Endothelial cell of umbilical vein (primary cell): ENCODE results near the gene UPF1. TPM values are rescaled to one million over a fixed set of nuclear protein-coding genes. Genes with fewer than 3 reads are reported as not detected.

Source experiments
- BruUV-seq: library from RNA; stranded (reverse); fragments of 400-500 nt; replicated peaks from 2 replicates; lab custom pipeline; 2021; lab: Mats Ljungman, UMichigan
- CTCF ChIA-PET: fragments of 300-600, 350-600 bp; sonication (Branson Sonifier 250); formaldehyde crosslinking; loops from one replicate; lab custom pipeline; 2021; ENCODE audit warnings: antibody characterized with exemption, inconsistent platforms; lab: Charles Lee
- POLR2A ChIA-PET: fragments of 300-600, 350-600 bp; sonication (Branson Sonifier 250); formaldehyde crosslinking; loops from one replicate; lab custom pipeline; 2021; ENCODE audit warnings: antibody characterized with exemption, inconsistent platforms; lab: Charles Lee
- DNase-seq: peaks from one replicate; pipeline ENCODE4 v3.0.0-alpha.2; 2011; ENCODE audit warnings: low read depth, low spot score
- FAIRE-seq: peaks from 2 replicates; lab custom pipeline; 2011; peaks lifted over from hg19 to GRCh38; lab: Jason Lieb, UNC
- H2AFZ ChIP-seq: 2 replicates; pipeline ENCODE4 v1.6.0; 2012; ENCODE audit warnings: low read depth, low read length, control low read depth, inconsistent platforms
- H3K27ac ChIP-seq: 2 replicates; pipeline ENCODE4 v1.5.1; 2011; ENCODE audit warnings: low read depth, mild to moderate bottlenecking, control low read depth, low read length, moderate library complexity; ENCODE audit not compliant: insufficient read depth
- H3K27me3 ChIP-seq, 2 experiments: 2 replicates each; pipeline versions ENCODE4 v1.6.0 to v1.6.1; 2011; ENCODE audit warnings: low read length in 2 of 2, mixed read lengths in 1 of 2; ENCODE audit not compliant: control insufficient read depth in 2 of 2, insufficient read depth in 2 of 2
- H3K36me3 ChIP-seq, 2 experiments: 2 replicates in 1 of 2; 3 replicates in 1 of 2; pipeline ENCODE4 v1.5.1; 2011; ENCODE audit warnings: low read length in 2 of 2, mild to moderate bottlenecking in 1 of 2, moderate library complexity in 1 of 2; ENCODE audit not compliant: control insufficient read depth in 2 of 2, insufficient read depth in 2 of 2; ENCODE audit errors: extremely low read depth in 1 of 2
- H3K4me1 ChIP-seq: 3 replicates; pipeline ENCODE4 v1.5.1; 2011; ENCODE audit warnings: mild to moderate bottlenecking, low read length; ENCODE audit not compliant: control insufficient read depth, insufficient read depth; ENCODE audit errors: extremely low read depth
- H3K4me2 ChIP-seq: 2 replicates; pipeline ENCODE4 v1.6.1; 2011; ENCODE audit warnings: low read length, control low read depth, mixed read lengths; ENCODE audit not compliant: insufficient read depth
- H3K4me3 ChIP-seq, 3 experiments: fragments of 200-600 bp in 1 of 3; sonication (generic), shearing (Covaris generic) in 1 of 3; replicated peaks in 1 of 3; 2 replicates each; pipeline ENCODE4 v1.5.1; 2011 to 2016; ENCODE audit warnings: control low read depth in 3 of 3, low read length in 3 of 3, mild to moderate bottlenecking in 2 of 3, inconsistent platforms in 1 of 3, low read depth in 1 of 3, moderate library complexity in 1 of 3; ENCODE audit not compliant: insufficient read depth in 1 of 3
- H3K79me2 ChIP-seq: 2 replicates; pipeline ENCODE4 v1.6.0; 2012; ENCODE audit warnings: low read length, inconsistent platforms; ENCODE audit not compliant: control insufficient read depth, insufficient read depth
- H3K9ac ChIP-seq: replicated peaks from 2 replicates; pipeline ENCODE3; 2011; ENCODE audit warnings: low read length, control low read depth; ENCODE audit not compliant: insufficient read depth; ENCODE audit errors: extremely low read depth
- H3K9me1 ChIP-seq: replicated peaks from 3 replicates; pipeline ENCODE4 v1.6.0; 2011; ENCODE audit warnings: mild to moderate bottlenecking, low read length; ENCODE audit not compliant: control insufficient read depth, insufficient read depth; ENCODE audit errors: extremely low read depth
- H3K9me3 ChIP-seq: replicated peaks from 2 replicates; pipeline ENCODE4 v1.5.1; 2012; ENCODE audit warnings: low read length, inconsistent platforms; ENCODE audit not compliant: control insufficient read depth, insufficient read depth
- H4K20me1 ChIP-seq: replicated peaks from 2 replicates; pipeline ENCODE3; 2011; ENCODE audit warnings: mild to moderate bottlenecking, low read length; ENCODE audit not compliant: control insufficient read depth, insufficient read depth; ENCODE audit errors: extremely low read depth
- EZH2 ChIP-seq: IDR thresholded peaks from 2 replicates; pipeline ENCODE4 v1.6.1; 2012; ENCODE audit warnings: borderline replicate concordance, low read depth, mild to moderate bottlenecking, moderate library complexity, low read length, inconsistent platforms; ENCODE audit not compliant: severe bottlenecking
- FOS ChIP-seq: IDR thresholded peaks from 2 replicates; pipeline ENCODE4 v1.6.1; 2011; ENCODE audit warnings: mild to moderate bottlenecking, low read length, moderate library complexity, borderline replicate concordance; ENCODE audit not compliant: insufficient read depth
- GATA2 ChIP-seq: IDR thresholded peaks from 2 replicates; pipeline ENCODE4 v1.7.0; 2011; ENCODE audit warnings: low read depth, mild to moderate bottlenecking, moderate library complexity, mixed read lengths, low read length; ENCODE audit not compliant: insufficient read length, insufficient read depth
- JUN ChIP-seq: IDR thresholded peaks from 2 replicates; pipeline ENCODE4 v1.6.1; 2011; ENCODE audit warnings: borderline replicate concordance, low read depth; ENCODE audit not compliant: insufficient read length, insufficient read depth
- MYC ChIP-seq: IDR thresholded peaks from one replicate; pipeline ENCODE4 v1.6.1; 2011; ENCODE audit warnings: mild to moderate bottlenecking, low read depth, low read length
- POLR2A ChIP-seq: IDR thresholded peaks from 2 replicates; pipeline ENCODE4 v1.6.1; 2012; ENCODE audit warnings: low read depth, mild to moderate bottlenecking, control low read depth, low read length
- POLR2AphosphoS5 ChIP-seq: IDR thresholded peaks from 2 replicates; pipeline ENCODE4 v1.6.1; 2012; ENCODE audit warnings: low read depth, mild to moderate bottlenecking, control low read depth, low read length, moderate library complexity; ENCODE audit not compliant: insufficient read depth
- dilution Hi-C: fragments of 300-500 bp; cut with MboI; formaldehyde crosslinking; loops from one replicate; pipeline ENCODE4 v1.15.0; 2019; ENCODE audit warnings: low sequenced_read_pairs; ENCODE audit not compliant: extremely low pct_ligation_motif_present
- intact Hi-C: fragments of 100-400 bp; cut with micrococcal nuclease; formaldehyde crosslinking; loops from one replicate; pipeline ENCODE4 v1.10.0; 2022
- polyA plus RNA-seq, 4 experiments: library from polyadenylated mRNA; depleted of rRNA in 3 of 4; stranded (reverse) in 3 of 4; unstranded in 1 of 4; fragments of >200 nt; gene quantifications; 2 replicates each; pipeline versions ENCODE4 v1.2.1 to v1.2.3, GENCODE V29; 2011 to 2012; ENCODE audit warnings: missing spikeins in 1 of 4
- total RNA-seq: library from RNA; stranded (reverse); gene quantifications from 2 replicates; pipeline ENCODE4 v1.2.3, GENCODE V29; 2021
- TF ChIP-seq, protein P1 (sequence below): IDR thresholded peaks from 2 replicates; pipeline ENCODE4 v1.6.1; 2011; ENCODE audit not compliant: insufficient read depth, insufficient read length
- TF ChIP-seq, protein P2 (sequence below), 2 donors: IDR thresholded peaks; 1 replicate in 1 of 2; 2 replicates in 1 of 2; pipeline ENCODE4 v1.5.1; 2011; ENCODE audit warnings: low read length in 2 of 2, mild to moderate bottlenecking in 2 of 2, moderate library complexity in 2 of 2, control low read depth in 1 of 2, inconsistent platforms in 1 of 2, low read depth in 1 of 2; ENCODE audit not compliant: insufficient read depth in 1 of 2; ENCODE audit errors: extremely low read depth in 1 of 2

The UPF1 gene
- total and polyA plus RNA-seq, 2 donors (not counting 3 experiments of a cell fraction or from before 2014, with no cell fraction given): 65.9 to 68.2 TPM

DNA sequence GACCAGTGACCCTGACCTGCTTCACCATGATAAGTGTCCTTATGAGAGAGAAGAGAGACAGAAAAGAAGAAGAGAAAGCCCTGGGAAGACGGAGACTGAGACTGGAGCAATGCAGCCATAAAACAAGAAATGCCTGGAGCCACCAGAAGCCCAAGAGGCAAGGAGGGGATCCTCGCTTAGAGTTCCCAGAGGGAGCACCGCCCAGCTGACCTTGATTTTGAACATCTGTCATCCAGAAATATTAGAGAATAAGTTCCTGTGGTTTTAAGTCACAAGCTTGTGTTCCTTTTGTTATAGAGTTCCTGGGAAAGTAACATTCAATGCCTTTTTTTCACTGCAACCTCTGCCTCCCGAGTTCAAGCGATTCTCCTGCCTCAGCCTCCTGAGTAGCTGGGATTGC lies 44.0 kb downstream of the UPF1 start:
- BruUV-seq: no TSS peak

DNA sequence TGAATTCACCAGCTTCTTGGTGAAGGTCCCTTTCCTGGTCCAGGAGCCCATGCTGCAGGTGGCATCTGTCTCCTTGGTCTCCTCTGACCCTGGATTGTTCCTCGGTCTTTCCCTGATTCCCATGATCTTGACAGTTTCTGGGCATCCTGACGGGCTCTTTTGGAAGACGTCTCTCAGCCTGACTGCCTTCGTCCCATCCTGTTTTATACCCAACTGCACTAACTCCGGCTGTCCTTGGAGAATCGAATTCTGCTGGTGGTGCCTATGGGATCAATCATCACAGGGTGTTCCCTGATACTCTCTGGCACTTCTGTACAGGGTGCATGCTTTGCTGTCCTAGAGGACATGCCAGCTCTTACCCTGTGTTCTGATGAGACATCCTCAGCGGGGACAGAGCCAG lies 45.1 kb downstream of the UPF1 start:
- FAIRE-seq (no peak), DNase-seq (no peak)
- Histone ChIP-seq H3K27me3 (no peaks in the 10 kb centered on the region), H3K36me3 (no peaks in the 10 kb centered on the region), H3K9me1 (no peaks in the 10 kb centered on the region), H2AFZ (no peak overlapping the region), H3K4me3 (no peak overlapping the region), H3K27ac (no peak overlapping the region), H3K9ac (no peak overlapping the region), H3K4me1 (no peaks in the 10 kb centered on the region), H3K4me2 (no peak overlapping the region), H3K79me2 (no peaks in the 10 kb centered on the region), H3K9me3 (no peaks in the 10 kb centered on the region), H4K20me1 (no peaks in the 10 kb centered on the region)
- BruUV-seq: no TSS peak
- POLR2A ChIA-PET: no interaction called here
- CTCF ChIA-PET: interaction anchor here (1.0 to 1.1 kb wide), 3 partner anchors 9 to 426 kb away, joined by 3 read pairs; no protein-coding TSS in a partner anchor
- dilution Hi-C loops: no loop called here
- TF ChIP-seq MYC (no peak), GATA2 (no peak), EZH2 (no peak), FOS (no peak), POLR2AphosphoS5 (no peak), POLR2A (no peak), JUN (no peak)
- TF ChIP-seq, protein P1, sequence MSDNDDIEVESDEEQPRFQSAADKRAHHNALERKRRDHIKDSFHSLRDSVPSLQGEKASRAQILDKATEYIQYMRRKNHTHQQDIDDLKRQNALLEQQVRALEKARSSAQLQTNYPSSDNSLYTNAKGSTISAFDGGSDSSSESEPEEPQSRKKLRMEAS: no peak
- TF ChIP-seq, protein P2, sequence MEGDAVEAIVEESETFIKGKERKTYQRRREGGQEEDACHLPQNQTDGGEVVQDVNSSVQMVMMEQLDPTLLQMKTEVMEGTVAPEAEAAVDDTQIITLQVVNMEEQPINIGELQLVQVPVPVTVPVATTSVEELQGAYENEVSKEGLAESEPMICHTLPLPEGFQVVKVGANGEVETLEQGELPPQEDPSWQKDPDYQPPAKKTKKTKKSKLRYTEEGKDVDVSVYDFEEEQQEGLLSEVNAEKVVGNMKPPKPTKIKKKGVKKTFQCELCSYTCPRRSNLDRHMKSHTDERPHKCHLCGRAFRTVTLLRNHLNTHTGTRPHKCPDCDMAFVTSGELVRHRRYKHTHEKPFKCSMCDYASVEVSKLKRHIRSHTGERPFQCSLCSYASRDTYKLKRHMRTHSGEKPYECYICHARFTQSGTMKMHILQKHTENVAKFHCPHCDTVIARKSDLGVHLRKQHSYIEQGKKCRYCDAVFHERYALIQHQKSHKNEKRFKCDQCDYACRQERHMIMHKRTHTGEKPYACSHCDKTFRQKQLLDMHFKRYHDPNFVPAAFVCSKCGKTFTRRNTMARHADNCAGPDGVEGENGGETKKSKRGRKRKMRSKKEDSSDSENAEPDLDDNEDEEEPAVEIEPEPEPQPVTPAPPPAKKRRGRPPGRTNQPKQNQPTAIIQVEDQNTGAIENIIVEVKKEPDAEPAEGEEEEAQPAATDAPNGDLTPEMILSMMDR (IDR thresholded peaks at IDR 0.05; ENCODE audit: extremely low read depth in 1 of 2, insufficient read depth in 1 of 2, low read depth in 1 of 2, low read length in 2 of 2): no peak
- intact Hi-C loops: no loop called here

More for the DNA sequence above, 44.0 kb downstream of the UPF1 start:
- no peaks in the 10 kb centered on the region for H3K9me3 ChIP-seq
- dilution Hi-C loops: no loop called here
- no peaks in the 10 kb centered on the region for H3K4me1 ChIP-seq
- H3K4me3 ChIP-seq: no peak overlapping the region
- H3K79me2 ChIP-seq: no peaks in the 10 kb centered on the region
- peaks cover 2 to 3% of the 10 kb centered on the region in 2 experiments for H3K27me3 ChIP-seq
- H3K27ac ChIP-seq: no peak overlapping the region
- no peak overlapping the region for H3K4me2 ChIP-seq
- no peaks in the 10 kb centered on the region for H3K36me3 ChIP-seq
- no peak for TF ChIP-seq GATA2
- no peak for TF ChIP-seq POLR2A
- TF ChIP-seq, protein P1: no peak
- no peak for TF ChIP-seq JUN
- TF ChIP-seq EZH2: no peak
- ChIA-PET POLR2A (interaction anchor here (0.7 kb wide), 1 partner anchor 158 kb away, joined by 4 read pairs; no protein-coding TSS in a partner anchor), CTCF (interaction anchor here (0.7 to 1.9 kb wide), 3 partner anchors 27 to 111 kb away, joined by 3 to 6 read pairs (median 5); no protein-coding TSS in a partner anchor)
- intact Hi-C loops: no loop called here
- no peak overlapping the region for H2AFZ ChIP-seq
- H4K20me1 ChIP-seq: no peaks in the 10 kb centered on the region
- H3K9me1 ChIP-seq: no peaks in the 10 kb centered on the region
- H3K9ac ChIP-seq: no peak overlapping the region
- FAIRE-seq: no peak
- no peak for DNase-seq
